Neuronal stem cell (in vitro differentiated cells): ENCODE measurements around the gene CCN5.

Experiments
- DNase-seq: peaks from one replicate; pipeline ENCODE4 v3.0.0-alpha.2; 2013; ENCODE audit warnings: low spot score
- H2AFZ ChIP-seq: one replicate; pipeline ENCODE4 v1.6.1; 2013; ENCODE audit warnings: mild to moderate bottlenecking, low read length, inconsistent platforms
- H2AK5ac ChIP-seq: 2 replicates; pipeline ENCODE4 v1.6.1; 2013; ENCODE audit warnings: low read depth, mild to moderate bottlenecking, inconsistent platforms, low read length, moderate library complexity, mixed read lengths
- H2BK120ac ChIP-seq: 2 replicates; pipeline ENCODE4 v1.6.1; 2013; ENCODE audit warnings: low read depth, mild to moderate bottlenecking, inconsistent platforms, low read length, moderate library complexity, mixed read lengths
- H2BK12ac ChIP-seq: one replicate; pipeline ENCODE4 v1.6.1; 2013; ENCODE audit warnings: low read length, inconsistent platforms
- H2BK15ac ChIP-seq: 2 replicates; pipeline ENCODE4 v1.6.1; 2013; ENCODE audit warnings: mild to moderate bottlenecking, low read length, inconsistent platforms, mixed read lengths
- H2BK5ac ChIP-seq: one replicate; pipeline ENCODE4 v1.6.1; 2013; ENCODE audit warnings: inconsistent platforms, mild to moderate bottlenecking, low read length, moderate library complexity
- H3K14ac ChIP-seq: one replicate; pipeline ENCODE4 v1.6.1; 2013; ENCODE audit warnings: low read length, inconsistent platforms
- H3K18ac ChIP-seq: 2 replicates; pipeline ENCODE4 v1.6.1; 2013; ENCODE audit warnings: low read length, inconsistent platforms
- H3K23ac ChIP-seq: 2 replicates; pipeline ENCODE4 v1.6.1; 2013; ENCODE audit warnings: low read depth, mild to moderate bottlenecking, mixed read lengths, low read length, inconsistent platforms; ENCODE audit not compliant: poor library complexity
- H3K27ac ChIP-seq: replicated peaks from 3 replicates; pipeline ENCODE4 v1.5.1; 2013; ENCODE audit warnings: low read length, inconsistent platforms
- H3K27me3 ChIP-seq, 3 experiments: 2 replicates each; pipeline ENCODE4 v1.6.1; 2013; ENCODE audit warnings: low read length in 3 of 3, mild to moderate bottlenecking in 2 of 3, inconsistent platforms in 1 of 3, low read depth in 1 of 3, mixed read lengths in 1 of 3, moderate library complexity in 1 of 3; ENCODE audit not compliant: control insufficient read depth in 3 of 3, insufficient read depth in 3 of 3
- H3K36me3 ChIP-seq, 2 donors: replicated peaks in 1 of 2; 2 replicates each; pipeline ENCODE4 v1.6.1; 2013; ENCODE audit warnings: low read length in 2 of 2; ENCODE audit not compliant: control insufficient read depth in 2 of 2, insufficient read depth in 2 of 2
- H3K4ac ChIP-seq: 2 replicates; pipeline ENCODE4 v1.6.1; 2013; ENCODE audit warnings: inconsistent platforms, mild to moderate bottlenecking, low read length, moderate library complexity
- H3K4me1 ChIP-seq, 2 donors: 1 replicate in 1 of 2; 2 replicates in 1 of 2; pipeline ENCODE4 v1.6.1; 2013; ENCODE audit warnings: low read length in 2 of 2, low read depth in 1 of 2; ENCODE audit not compliant: control insufficient read depth in 2 of 2, insufficient read depth in 1 of 2
- H3K4me2 ChIP-seq: one replicate; pipeline ENCODE4 v1.6.1; 2013; ENCODE audit warnings: mild to moderate bottlenecking, low read length, inconsistent platforms; ENCODE audit not compliant: insufficient read depth, poor library complexity, severe bottlenecking
- H3K4me3 ChIP-seq, 2 donors: 2 replicates each; pipeline ENCODE4 v1.5.1; 2013; ENCODE audit warnings: low read length in 2 of 2, mild to moderate bottlenecking in 2 of 2, inconsistent platforms in 1 of 2, moderate library complexity in 1 of 2
- H3K79me1 ChIP-seq: one replicate; pipeline ENCODE4 v1.6.1; 2013; ENCODE audit warnings: low read depth, mild to moderate bottlenecking, inconsistent platforms, low read length, moderate library complexity
- H3K9ac ChIP-seq: one replicate; pipeline ENCODE4 v1.6.1; 2013; ENCODE audit warnings: mild to moderate bottlenecking, low read depth, low read length, inconsistent platforms; ENCODE audit not compliant: poor library complexity
- H3K9me3 ChIP-seq, 2 donors: replicated peaks in 1 of 2; 2 replicates each; pipeline versions ENCODE3 to v1.6.1; 2013; ENCODE audit warnings: low read length in 2 of 2, mild to moderate bottlenecking in 2 of 2, inconsistent platforms in 1 of 2, low read depth in 1 of 2, mixed read lengths in 1 of 2, moderate library complexity in 1 of 2; ENCODE audit not compliant: control insufficient read depth in 2 of 2, insufficient read depth in 1 of 2
- H4K8ac ChIP-seq: one replicate; pipeline ENCODE4 v1.6.1; 2013; ENCODE audit warnings: low read depth, mild to moderate bottlenecking, inconsistent platforms, low read length, moderate library complexity
- H4K91ac ChIP-seq: one replicate; pipeline ENCODE4 v1.6.1; 2013; ENCODE audit warnings: low read length, low read depth, mild to moderate bottlenecking, inconsistent platforms; ENCODE audit not compliant: poor library complexity
- WGBS, 2 donors: extraction: QIAGEN DNeasy Blood & Tissue Kit; methylation state at CpG; one replicate each; pipeline ENCODE4 v1.1.7; 2013; ENCODE audit warnings: missing lambda C conversion rate in 2 of 2, mixed read lengths in 1 of 2; ENCODE audit not compliant: insufficient read length in 2 of 2, insufficient replicate concordance in 1 of 2; ENCODE audit errors: extremely low coverage in 2 of 2; 5-methylcytosine and 5-hydroxymethylcytosine counted together

CCN5 gene

GRCh38 chr20:44703956-44704488, 11.1 kb upstream of the CCN5 start:
- no peak for DNase-seq
- Histone ChIP-seq H3K36me3 (no peaks in the 10 kb centered on the region), H3K18ac (peak overlapping the region; percentile 59), H3K4me2 (no peak overlapping the region), H3K79me1 (no peaks in the 10 kb centered on the region), H2AFZ (peak overlapping the region; percentile 41), H3K9ac (no peak overlapping the region), H3K27me3 (peaks cover 0 to 4% (median 0%) of the 10 kb centered on the region in 3 experiments), H3K9me3 (no peaks in the 10 kb centered on the region), H3K27ac (no peak overlapping the region), H2BK120ac (no peak overlapping the region), H2BK12ac (no peak overlapping the region), H2BK5ac (no peak overlapping the region), H3K4ac (no peak overlapping the region), H3K14ac (no peak overlapping the region), H3K4me1 (peaks cover 13 to 18% of the 10 kb centered on the region in 2 donors), H2AK5ac (peak overlapping the region; percentile 51), H4K91ac (no peak overlapping the region), H2BK15ac (no peak overlapping the region), H3K23ac (peak overlapping the region; percentile 3), H3K4me3 (no peak overlapping the region), H4K8ac (no peak overlapping the region)
- no CpG with 5 or more reads among the region's 9 CpGs for WGBS, 2 donors

GRCh38 chr20:44704551-44704971, 10.6 kb upstream of the CCN5 start:
- no peak overlapping the region for H3K18ac ChIP-seq
- no peak overlapping the region for H3K23ac ChIP-seq
- no peak overlapping the region for H4K91ac ChIP-seq
- peaks cover 13 to 18% of the 10 kb centered on the region in 2 donors for H3K4me1 ChIP-seq
- no peak overlapping the region for H2BK15ac ChIP-seq
- H2AK5ac ChIP-seq: no peak overlapping the region
- no peaks in the 10 kb centered on the region for H3K79me1 ChIP-seq
- H3K27me3 ChIP-seq: peaks cover 0 to 4% (median 0%) of the 10 kb centered on the region in 3 experiments
- no peak overlapping the region for H3K4me3 ChIP-seq
- H2BK12ac ChIP-seq: no peak overlapping the region
- no peak overlapping the region for H3K4me2 ChIP-seq
- H2AFZ ChIP-seq: peak overlapping the region; percentile 41
- H3K27ac ChIP-seq: no peak overlapping the region
- H3K9me3 ChIP-seq: no peaks in the 10 kb centered on the region
- DNase-seq: no peak
- no peak overlapping the region for H3K9ac ChIP-seq
- no peak overlapping the region for H3K4ac ChIP-seq
- no peak overlapping the region for H4K8ac ChIP-seq
- WGBS, 2 donors: no CpG with 5 or more reads among the region's 4 CpGs
- H2BK120ac ChIP-seq: no peak overlapping the region
- no peaks in the 10 kb centered on the region for H3K36me3 ChIP-seq
- no peak overlapping the region for H2BK5ac ChIP-seq
- no peak overlapping the region for H3K14ac ChIP-seq

GRCh38 chr20:44705364-44706094, 9.6 kb upstream of the CCN5 start:
- Histone ChIP-seq H3K4me1 (peaks cover 13 to 18% of the 10 kb centered on the region in 2 donors), H4K91ac (no peak overlapping the region), H2BK12ac (no peak overlapping the region), H4K8ac (no peak overlapping the region), H3K4me3 (no peak overlapping the region), H3K4ac (no peak overlapping the region), H3K18ac (no peak overlapping the region), H2AFZ (no peak overlapping the region), H3K23ac (no peak overlapping the region), H3K27ac (no peak overlapping the region), H3K9ac (no peak overlapping the region), H3K27me3 (peaks cover 0 to 2% (median 0%) of the 10 kb centered on the region in 3 experiments), H2BK15ac (no peak overlapping the region), H3K14ac (no peak overlapping the region), H2BK5ac (no peak overlapping the region), H3K36me3 (no peaks in the 10 kb centered on the region), H2BK120ac (no peak overlapping the region), H3K9me3 (no peaks in the 10 kb centered on the region), H2AK5ac (no peak overlapping the region), H3K79me1 (no peaks in the 10 kb centered on the region), H3K4me2 (no peak overlapping the region)
- no peak for DNase-seq
- WGBS, 2 donors: no CpG with 5 or more reads among the region's 4 CpGs

- no peaks in the 10 kb centered on the region for H3K79me1 ChIP-seq
- DNase-seq: no peak
- H3K18ac ChIP-seq: peak overlapping the region; percentile 62
- no peak overlapping the region for H3K9ac ChIP-seq
- H2AK5ac ChIP-seq: peak overlapping the region; percentile 83
- no peak overlapping the region for H2BK120ac ChIP-seq
- no peaks in the 10 kb centered on the region for H3K36me3 ChIP-seq
- peak overlapping the region; percentile 25 for H3K23ac ChIP-seq
- no peak overlapping the region for H2BK12ac ChIP-seq
- H3K9me3 ChIP-seq: no peaks in the 10 kb centered on the region
- no peak overlapping the region for H3K27ac ChIP-seq
- no peak overlapping the region for H4K8ac ChIP-seq
- H3K27me3 ChIP-seq: no peaks in the 10 kb centered on the region
- no peak overlapping the region for H4K91ac ChIP-seq
- no peak overlapping the region for H3K14ac ChIP-seq
- peak overlapping the region; percentile 79 for H2AFZ ChIP-seq
- no peak overlapping the region for H3K4me3 ChIP-seq
- H3K4me1 ChIP-seq: peaks cover 10 to 14% of the 10 kb centered on the region in 2 donors
- no CpG with 5 or more reads among the region's 10 CpGs for WGBS, 2 donors
- H2BK5ac ChIP-seq: no peak overlapping the region
- no peak overlapping the region for H3K4ac ChIP-seq
- H3K4me2 ChIP-seq: no peak overlapping the region
- peak overlapping the region; percentile 5 for H2BK15ac ChIP-seq
Measured at GRCh38 chr20:44706301-44707017, 8.7 kb upstream of the CCN5 start.
